ENCODE measurements around the gene AUP1.

- TF ChIP-seq EGR1 (IDR thresholded peaks at IDR 0.05; ENCODE audit: borderline replicate concordance in 1 of 2, low read depth in 2 of 2, low read length in 2 of 2) (no peak), EZH2 (IDR thresholded peaks at IDR 0.05; ENCODE audit: borderline replicate concordance, control insufficient read depth, low read depth, low read length) (no peak), ZBTB40 (IDR thresholded peaks at IDR 0.05; ENCODE audit: borderline replicate concordance) (no peak), TAF1 (IDR thresholded peaks at IDR 0.05; ENCODE audit: borderline replicate concordance, low read depth, low read length) (no peak), TCF3 (IDR thresholded peaks at IDR 0.05; ENCODE audit: borderline replicate concordance, insufficient read depth, low read depth, low read length) (no peak), MAX (IDR thresholded peaks at IDR 0.05; ENCODE audit: low read depth, low read length) (no peak), MEF2B (IDR thresholded peaks at IDR 0.05; ENCODE audit: partially characterized antibody, poor library complexity, severe bottlenecking) (no peak), SIX5 (IDR thresholded peaks at IDR 0.05; ENCODE audit: low read depth, low read length, severe bottlenecking) (no peak), RCOR1 (conservative IDR thresholded peaks at IDR 0.05; ENCODE audit: low read depth, low read length) (no peak), BCL11A (IDR thresholded peaks at IDR 0.05; ENCODE audit: low read depth, low read length) (no peak)
- TF ChIP-seq, protein P1, sequence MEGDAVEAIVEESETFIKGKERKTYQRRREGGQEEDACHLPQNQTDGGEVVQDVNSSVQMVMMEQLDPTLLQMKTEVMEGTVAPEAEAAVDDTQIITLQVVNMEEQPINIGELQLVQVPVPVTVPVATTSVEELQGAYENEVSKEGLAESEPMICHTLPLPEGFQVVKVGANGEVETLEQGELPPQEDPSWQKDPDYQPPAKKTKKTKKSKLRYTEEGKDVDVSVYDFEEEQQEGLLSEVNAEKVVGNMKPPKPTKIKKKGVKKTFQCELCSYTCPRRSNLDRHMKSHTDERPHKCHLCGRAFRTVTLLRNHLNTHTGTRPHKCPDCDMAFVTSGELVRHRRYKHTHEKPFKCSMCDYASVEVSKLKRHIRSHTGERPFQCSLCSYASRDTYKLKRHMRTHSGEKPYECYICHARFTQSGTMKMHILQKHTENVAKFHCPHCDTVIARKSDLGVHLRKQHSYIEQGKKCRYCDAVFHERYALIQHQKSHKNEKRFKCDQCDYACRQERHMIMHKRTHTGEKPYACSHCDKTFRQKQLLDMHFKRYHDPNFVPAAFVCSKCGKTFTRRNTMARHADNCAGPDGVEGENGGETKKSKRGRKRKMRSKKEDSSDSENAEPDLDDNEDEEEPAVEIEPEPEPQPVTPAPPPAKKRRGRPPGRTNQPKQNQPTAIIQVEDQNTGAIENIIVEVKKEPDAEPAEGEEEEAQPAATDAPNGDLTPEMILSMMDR (IDR thresholded peaks at IDR 0.05 in 2 of 3, conservative IDR thresholded peaks at IDR 0.05 in 1 of 3; ENCODE audit: control insufficient read depth in 2 of 3, extremely low read depth in 1 of 3, insufficient read depth in 1 of 3, low read depth in 3 of 3, low read length in 3 of 3): no peak
- TF ChIP-seq, protein P2, sequence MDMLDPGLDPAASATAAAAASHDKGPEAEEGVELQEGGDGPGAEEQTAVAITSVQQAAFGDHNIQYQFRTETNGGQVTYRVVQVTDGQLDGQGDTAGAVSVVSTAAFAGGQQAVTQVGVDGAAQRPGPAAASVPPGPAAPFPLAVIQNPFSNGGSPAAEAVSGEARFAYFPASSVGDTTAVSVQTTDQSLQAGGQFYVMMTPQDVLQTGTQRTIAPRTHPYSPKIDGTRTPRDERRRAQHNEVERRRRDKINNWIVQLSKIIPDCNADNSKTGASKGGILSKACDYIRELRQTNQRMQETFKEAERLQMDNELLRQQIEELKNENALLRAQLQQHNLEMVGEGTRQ (IDR thresholded peaks at IDR 0.05; ENCODE audit: borderline replicate concordance, low read depth, low read length): no peak
Observed at GRCh38 chr2:74538881-74539339, 9.4 kb upstream of the AUP1 start.

Data from GM12878 (cell line).